GM21717 (cell line): ENCODE measurements around the gene OCRL.
A peak's percentile ranks its signal among the peaks of the same experiment; 100 is the strongest.

Experiments used
- ATAC-seq: cut with Tn5 transposase; IDR thresholded peaks from one replicate; pipeline ENCODE4 v1.9.1; 2021; ENCODE audit warnings: mild to moderate bottlenecking, moderate library complexity; ENCODE audit not compliant: unreplicated experiment

Gene OCRL

DNA sequence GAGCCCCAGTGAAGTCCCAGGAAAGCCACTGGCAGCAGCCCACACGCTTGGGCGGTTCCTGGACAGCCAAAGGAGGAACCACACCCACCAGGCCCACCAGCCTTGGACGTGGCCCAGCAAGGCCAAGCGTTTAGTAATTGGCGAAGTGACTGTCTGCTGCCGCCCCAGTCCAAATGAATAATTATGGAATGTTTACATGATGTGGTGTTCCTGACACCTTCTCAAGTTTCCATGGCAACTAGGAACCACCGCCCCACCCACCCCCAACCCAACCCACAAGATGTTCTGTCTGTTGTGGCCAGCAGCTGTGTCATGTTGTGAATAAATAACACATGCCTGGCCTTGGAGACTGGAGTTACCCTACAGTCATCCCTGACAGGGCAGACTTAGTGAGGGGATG, 92.4 kb downstream of the OCRL start:
- ATAC-seq: no peak

DNA sequence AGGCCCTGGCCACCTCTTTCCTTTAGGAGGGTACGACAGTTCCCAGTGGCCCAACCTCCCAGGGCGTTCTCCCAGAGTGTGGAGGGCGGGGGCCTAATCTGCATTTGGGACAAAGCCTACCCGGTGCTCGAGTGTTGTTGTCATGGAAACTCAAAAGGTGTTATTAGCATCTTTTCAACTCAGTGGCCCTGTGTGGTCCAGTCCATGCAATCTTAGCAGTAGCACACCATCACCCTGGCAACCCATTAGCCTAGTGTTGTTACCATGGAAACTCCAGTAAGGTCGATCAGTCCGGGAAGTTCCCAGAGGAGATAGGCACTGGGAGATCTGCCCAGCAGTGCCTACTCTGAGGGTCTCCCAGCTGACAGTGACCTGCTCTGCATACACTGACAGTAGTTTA, 94.5 kb downstream of the OCRL start:
- ATAC-seq: no peak

DNA sequence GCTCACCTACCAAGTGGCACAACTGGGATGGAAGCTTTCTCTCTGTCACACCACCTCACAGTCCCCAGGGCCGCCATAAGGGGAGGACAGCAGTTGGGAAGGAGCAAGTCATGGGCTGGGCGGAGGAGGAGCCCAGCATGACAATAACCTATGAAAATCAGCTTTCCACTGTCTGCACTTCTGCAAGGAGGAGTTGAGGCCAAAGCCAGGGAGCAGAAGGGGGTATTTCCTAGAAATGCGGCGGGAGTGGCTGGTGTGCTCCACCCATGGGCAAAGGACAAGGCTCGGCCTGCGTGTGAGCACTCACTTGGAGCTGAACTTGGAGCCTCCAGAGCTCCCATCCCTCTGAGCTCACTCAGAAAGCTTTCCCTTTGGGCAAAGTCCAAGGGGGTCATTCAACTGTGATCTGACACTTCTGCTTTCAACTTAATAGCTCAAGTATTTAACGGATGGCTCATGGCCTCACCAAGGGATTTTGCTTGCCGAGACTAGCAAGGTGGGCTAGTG, 96.2 kb downstream of the OCRL start:
- no peak for ATAC-seq

DNA sequence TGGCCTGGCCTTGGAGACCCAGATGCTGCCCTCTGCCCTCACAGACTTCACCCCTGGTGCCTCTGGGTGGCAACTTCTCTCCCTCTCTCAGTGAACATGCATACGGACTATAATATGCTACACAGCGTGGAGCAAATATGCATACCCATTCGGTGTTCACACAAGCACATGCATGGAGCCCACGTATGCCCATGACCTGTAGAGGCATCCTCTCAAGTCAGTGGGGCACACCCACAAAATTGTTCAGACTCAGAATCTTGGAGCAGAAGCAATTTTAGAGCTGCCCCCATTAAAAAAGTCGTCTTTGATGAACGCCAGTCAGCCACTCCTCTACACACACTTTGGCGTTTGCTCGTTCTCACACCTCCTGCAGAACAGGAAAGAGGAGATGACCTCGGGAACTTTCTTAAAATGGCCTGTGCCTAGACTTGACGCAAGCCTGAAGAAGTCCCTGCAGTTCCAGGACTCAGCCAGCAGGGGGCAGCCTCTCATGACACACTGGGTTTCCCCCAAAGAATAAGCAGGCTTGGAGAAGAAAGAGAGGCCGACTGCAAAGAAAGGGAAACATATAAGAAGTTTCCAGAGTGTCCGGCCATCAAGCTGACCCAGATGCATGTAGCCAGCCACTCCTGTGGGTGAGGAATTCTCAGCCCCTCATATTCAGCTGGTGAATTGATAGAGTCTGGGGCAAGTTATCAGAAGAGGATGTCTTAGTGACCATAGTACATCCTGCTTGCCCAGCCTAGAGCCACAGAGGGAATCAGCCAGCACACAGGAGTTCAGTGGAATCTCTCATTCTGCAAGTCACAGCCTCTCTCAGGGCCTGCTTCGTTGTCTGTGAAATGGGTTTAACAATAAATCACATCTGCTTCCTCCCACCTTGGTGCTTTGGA, 97.4 kb downstream of the OCRL start:
- ATAC-seq: peak; percentile 68

DNA sequence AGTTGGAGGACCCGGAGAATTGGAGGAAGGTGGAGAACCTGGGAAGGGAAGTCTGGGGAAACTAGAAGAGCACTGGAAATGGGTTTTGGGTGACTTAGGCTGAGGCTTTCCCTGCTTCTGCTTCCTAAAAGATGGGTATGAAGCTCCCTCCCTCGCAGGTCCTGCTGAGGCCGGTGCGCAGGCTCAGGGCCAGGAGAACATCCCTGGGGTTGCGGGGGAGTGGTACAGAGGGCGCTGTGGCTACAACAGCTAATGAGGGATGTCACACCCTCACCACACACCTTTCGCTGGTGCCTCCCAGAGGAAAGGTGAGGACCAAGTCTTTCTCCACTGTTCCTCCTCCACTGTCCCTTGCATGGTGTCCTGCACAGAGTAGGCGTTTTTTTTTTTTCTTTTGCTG, 98.9 kb downstream of the OCRL start:
- ATAC-seq: no peak

DNA sequence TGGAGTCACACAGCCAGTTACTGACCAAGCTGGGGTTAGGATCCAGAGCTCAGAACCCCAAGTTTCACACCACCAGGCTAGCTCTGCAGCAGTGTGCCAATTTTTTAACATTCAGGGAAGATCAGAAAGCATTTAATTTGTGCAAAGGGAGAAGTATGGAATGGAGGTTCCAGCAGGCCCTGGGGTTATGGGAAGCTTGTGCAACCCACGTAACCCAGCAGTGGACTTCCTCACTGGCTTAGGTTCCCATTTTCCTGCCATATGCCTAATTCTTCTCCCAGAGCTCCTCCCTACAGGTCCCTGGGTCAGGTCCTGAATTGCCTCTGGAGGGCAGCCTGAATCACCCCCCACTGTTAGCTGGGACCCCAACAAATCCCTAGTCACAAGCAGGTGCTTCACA, 100.7 kb downstream of the OCRL start:
- no peak for ATAC-seq

DNA sequence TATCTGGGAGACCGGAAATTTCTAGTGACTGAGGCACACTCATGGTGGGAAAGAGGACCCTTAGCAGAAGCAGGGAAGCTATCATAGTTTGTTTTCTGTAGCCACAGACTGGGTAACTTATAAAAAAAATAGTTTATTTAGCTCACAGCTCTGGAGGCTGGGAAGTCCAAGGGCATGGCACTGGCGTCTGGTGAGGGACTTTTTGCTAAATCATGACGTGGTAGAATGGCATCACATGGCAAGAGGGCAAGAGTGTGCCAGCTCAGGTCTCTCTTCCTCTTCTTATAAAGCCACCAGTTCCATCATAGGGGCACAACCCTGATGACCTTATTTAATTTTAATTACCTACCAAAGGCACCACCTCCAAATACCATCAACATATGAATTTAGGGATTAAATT, 101.4 kb downstream of the OCRL start:
- no peak for ATAC-seq

DNA sequence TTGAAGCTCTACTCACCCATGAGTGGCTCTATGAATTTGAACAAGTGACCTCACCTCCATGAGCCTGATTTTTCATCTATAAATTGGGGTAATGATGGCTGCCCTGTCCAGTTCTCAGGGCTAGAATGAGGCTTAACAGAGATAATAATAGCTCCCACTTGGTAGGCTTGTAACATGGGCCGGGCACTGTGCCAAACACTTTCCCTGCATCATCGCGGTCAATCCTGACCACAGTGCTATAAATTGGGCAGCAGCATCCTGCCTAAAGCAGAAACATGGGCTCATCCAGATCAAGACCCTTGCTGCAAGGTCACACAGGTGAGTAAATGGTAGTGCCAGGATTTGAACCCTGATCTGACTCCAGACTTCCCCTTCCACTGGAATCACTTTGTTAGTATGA, 101.9 kb downstream of the OCRL start:
- ATAC-seq: no peak
